Activated T-helper 9 cell treated with anti-CD3 and anti-CD28 coated beads, Interleukin-2, amount 50 U/mL, for 16 hours (primary cell): ENCODE data around the gene INF2.
A peak's percentile ranks its signal among the peaks of the same experiment; 100 is the strongest.
"Not testable (repeated sequence)": the region's sequence is repeated elsewhere in the genome, so short reads cannot be mapped to it uniquely, and the experiment has no call there.

Experiments used
- DNase-seq: peaks from one replicate; pipeline ENCODE4 v3.0.0-alpha.2; 2020; ENCODE audit warnings: low read depth

INF2 gene

GRCh38 chr14:104722938-104723650 lies 33.7 kb downstream of the INF2 start:
- DNase-seq = no peak

DNA sequence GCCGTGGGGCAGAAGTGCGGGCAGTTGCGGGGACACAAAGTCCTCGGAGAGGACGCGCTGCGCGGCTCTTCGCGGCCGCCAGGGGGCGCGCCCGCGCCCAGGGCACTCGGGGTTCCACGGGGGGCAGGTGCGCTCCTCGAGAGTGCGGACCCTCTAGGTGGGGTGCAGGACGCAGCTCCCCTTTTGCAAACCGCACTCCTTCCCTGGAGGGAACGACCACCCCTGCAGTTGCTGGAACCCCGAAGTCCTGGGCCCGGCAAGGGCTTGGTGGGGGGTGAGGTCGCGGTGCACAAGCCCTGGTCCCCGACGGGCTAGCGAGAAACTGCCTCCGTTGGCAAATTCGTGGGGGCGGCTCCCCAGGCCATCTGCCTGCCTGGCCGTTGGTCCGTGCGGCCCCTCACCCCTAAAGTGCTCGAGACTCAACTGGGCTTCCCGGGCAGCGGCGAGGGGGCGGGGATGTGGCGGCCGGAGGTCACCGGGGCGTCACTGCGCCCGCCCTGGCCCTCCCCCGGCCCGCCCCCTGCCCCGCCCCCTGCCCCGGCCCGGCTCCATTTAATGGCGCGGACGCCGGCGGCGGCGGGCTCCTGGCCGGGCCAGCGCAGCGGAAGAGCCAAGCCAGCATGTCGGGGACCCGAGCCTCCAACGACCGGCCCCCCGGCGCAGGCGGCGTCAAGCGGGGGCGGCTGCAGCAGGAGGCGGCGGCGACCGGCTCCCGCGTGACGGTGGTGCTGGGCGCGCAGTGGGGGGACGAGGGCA lies 34.4 kb downstream of the INF2 start, which contains the start of gene ADSS1:
Gene ADSS1 (plus strand): TSS at position 579 of the 756 bp plus-strand sequence. CDS start 42 bp downstream, at position 621.
- peak; percentile 41 for DNase-seq

DNA sequence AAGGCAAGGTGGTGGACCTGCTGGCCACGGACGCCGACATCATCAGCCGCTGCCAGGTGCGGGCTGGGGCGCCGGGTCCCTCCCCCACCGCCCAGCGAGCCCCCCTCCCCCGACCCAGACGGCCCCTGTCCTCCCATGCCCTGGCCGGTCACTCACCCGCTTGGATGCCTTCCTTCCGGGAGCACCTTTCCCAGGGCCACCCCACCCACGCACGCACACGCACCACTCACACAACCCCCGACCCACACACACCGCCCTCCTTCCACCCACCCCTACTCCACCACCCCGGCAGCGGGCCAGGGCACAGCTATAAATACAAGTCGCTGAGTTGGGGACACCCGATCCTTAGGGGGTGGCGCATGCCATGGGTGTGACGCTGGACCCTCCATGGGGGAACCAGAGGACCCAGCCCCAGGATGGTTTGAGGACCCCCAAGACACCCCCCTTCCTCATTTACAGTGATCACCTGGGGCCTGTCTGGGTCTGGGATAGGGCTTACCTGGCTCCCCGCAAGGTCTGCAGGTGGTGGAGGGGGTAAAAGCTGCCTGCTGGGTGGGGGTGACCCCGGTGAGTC lies 35.1 kb downstream of the INF2 start:
- no peak for DNase-seq

DNA sequence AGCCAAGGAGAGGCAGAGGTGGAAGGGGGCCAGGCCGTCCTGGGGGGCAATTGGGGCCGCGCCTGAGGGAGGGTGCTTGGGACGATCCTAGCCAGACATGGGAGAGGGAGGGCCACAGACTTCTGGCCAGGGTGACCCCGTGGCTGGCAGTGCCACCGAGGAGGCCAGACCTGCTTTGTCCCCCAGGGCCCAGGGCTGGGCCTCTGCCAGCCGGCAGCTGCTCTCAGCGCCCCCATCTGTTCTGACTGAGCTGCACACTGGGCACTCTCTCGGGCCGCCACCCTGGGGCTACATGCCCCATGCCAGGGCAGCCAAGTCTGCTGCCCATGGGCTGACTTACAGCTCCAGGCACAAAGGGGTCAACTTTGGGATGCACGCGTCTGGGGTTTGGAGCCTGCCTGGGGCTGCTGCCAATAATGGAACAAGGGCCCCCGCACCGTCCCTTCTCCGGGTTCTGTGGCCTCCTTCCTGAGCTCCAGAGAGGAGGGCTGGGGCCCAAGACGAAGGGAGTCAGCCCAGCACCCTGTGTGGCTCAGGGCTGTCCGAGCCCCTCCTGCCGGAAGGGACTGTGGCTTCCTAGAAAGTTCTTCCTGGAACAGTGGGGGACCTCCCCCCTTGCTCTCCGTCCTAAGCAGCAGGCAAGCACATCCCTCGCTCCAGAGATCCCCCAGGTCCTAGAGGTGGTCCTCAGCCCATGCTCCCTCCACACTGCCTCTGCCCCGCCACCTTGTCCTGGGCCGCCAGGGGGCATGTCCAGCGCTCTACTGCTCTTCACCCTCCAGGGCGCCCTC lies 35.8 kb downstream of the INF2 start:
- no peak for DNase-seq

GRCh38 chr14:104725772-104726548 lies 36.5 kb downstream of the INF2 start:
- no peak for DNase-seq

DNA sequence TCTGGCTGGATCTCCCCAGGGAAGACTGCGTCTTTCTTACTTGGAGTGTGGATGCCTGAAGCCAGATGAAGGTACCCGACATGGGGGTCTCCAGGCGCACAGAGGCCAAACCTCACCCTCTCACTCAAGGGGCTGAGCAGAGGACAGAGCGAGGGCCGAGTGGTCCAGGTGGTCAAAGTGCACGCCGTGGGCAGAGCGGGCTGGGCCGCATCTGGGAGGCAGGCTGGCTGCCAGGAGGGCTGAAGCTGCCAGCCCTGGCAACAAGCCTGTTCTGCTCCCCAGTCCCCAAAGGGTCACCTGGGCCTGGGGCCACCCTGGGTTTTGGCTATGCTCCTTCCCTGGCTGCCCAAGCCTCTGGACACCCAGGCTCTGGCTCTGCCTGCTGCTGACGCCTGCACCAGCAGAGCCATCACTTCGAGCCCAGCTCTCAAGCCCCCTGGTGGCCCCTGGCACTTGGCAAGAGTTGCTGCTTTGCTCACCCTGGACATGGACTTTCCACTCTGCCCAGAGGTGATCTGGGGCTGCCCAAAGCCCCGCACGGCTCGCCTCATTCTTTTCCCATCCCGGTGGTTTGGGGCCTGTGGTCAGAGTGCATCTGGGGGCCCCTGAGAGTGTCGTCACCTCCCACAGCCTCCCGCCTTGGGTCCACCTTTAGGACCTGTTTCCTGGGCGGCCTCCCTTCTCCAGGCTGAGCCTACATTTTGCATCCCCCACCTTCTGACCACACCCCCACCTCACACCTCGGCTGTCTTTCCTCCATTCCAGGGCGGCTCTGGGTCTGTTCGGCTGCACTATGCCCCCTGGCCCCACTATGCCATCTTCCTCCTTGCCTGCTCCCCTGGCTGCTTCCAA lies 37.4 kb downstream of the INF2 start:
- no peak for DNase-seq

DNA sequence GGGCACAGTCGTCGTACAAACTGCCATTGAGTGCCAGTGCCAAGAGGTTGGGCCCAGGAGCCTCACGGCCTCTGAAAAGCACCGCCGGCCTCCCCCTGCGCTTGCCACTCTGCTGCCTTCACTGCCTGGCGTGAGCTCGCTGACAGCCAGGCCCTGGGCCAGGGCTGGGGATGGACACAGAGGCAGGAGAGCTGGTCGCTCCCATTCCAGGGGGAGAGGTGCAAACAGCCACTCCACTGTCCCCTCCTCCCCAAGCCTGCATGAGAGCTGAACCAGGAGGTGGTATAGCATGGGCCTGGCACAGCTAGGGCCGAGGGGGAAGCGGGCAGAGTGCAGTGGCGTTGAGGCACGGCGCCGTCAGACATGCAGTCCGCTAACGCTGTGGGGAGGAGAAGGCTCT lies 39.2 kb downstream of the INF2 start:
- no peak for DNase-seq

GRCh38 chr14:104729176-104729834 lies 39.9 kb downstream of the INF2 start:
- DNase-seq = not testable (repeated sequence)

GRCh38 chr14:104729835-104730181 lies 40.4 kb downstream of the INF2 start:
- no peak for DNase-seq

- DNase-seq = no peak
Observed at GRCh38 chr14:104730487-104730886, 41.1 kb downstream of the INF2 start.

- DNase-seq = no peak
Observed at GRCh38 chr14:104731320-104732294, 42.2 kb downstream of the INF2 start.

DNA sequence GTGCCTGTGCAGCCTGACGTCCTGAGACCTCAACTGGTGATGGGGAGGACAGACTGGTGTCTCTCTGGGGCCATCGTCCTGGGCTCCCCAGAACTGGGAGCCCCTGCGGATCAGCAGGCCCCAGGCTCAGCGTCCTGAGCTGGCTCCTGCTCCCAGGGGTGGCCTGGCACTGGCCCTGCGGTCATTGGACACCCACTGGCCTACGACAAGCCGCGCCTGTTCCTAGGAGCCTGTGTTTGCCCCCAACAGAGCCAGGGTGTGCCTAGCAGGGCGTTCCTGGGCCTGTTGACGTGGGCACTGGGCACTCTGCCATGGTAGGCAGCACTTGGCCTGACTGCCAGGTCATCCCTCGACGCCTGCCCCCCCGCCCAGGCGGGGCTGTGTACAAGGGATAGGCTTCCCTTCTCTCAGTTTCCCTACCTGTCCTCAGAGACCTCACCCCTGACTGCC lies 43.0 kb downstream of the INF2 start:
- DNase-seq = no peak

DNA sequence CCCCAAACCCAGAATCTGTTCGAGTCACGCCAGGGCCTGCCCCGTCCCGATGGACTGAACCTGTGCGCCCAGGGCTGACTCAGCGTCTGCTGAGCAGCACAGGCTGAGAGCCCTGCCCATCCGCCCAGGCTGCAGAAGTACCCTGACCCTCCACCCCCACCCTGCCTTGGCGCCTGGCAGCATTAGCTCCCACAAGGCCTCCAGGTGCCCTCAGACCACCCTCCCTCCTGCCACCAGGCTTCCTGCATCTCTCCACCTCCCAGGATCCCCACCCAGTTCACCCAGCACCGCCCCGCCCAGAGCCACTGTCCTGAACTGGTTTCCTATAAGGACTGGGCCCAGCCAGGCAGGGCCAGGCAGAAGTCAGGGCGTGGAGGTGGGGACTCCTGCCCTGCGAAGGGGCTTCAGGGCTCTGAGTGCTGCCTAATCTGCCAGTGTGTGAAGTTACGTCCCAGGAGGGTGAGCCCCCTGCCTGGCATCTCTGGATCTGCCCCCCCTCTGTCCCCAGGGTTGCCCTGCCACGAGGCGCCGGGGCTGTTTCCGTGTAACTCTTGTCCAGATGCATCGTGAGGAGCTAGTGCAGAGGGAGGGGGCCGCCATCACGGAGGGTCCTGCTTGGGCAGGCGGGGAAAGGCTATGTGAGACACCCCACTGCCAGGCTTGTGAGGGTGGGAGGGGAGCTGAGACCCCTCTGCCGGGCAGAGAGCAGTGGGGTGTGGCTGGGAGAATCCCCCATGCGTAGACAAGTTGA lies 43.7 kb downstream of the INF2 start:
- no peak for DNase-seq

- DNase-seq = no peak
Observed at GRCh38 chr14:104734051-104734587, 44.7 kb downstream of the INF2 start.

GRCh38 chr14:104734601-104734990 lies 45.2 kb downstream of the INF2 start:
- DNase-seq = no peak

DNA sequence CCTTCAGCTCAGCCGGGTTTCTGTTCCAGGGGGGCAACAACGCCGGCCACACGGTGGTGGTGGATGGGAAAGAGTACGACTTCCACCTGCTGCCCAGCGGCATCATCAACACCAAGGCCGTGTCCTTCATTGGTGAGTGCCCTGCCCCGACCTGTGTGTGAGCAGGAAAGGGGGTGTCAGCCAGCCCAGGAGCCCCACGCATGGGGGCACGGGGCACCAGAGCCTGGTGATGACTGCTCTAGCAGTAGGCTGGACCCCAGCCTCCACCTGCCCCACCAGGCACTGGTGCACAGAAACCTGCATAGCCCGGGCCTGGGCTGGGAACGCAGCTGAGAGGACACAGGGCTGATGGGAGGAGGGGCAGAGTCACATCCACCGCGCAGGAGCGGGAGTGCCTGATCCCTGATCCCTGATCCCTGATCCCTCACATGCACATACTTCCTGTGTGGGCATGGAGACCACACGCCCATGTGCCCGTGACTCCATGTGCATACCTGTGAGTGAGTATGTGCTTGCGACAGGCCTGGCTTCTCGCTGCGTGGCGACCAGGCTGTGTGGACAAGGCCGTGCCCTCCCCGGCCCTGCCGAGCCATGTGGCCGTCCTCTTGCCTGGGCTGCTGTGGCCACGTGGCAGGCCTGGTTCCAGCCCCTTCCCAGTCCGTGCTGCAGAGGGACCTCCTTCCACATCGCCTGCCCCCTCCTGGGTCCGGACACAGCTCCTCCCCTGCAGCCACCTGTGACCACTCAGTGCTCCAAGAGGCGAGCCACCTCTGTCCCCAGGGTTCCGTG lies 45.8 kb downstream of the INF2 start:
- DNase-seq = no peak
